KG1 (cell line): Measurements from ENCODE around the gene FSD2.
A peak's percentile ranks its signal among the peaks of the same experiment; 100 is the strongest.

Experiments
- DNase-seq: peaks from one replicate; lab custom pipeline; 2025; lab: John Stamatoyannopoulos, UW

The FSD2 gene

GRCh38 chr15:82805994-82806406 is at the start of gene FSD2:
FSD2 (minus strand) TSS chr15:82806069; CDS start chr15:82787390, 18,679 bp downstream.
- no peak for DNase-seq

- no peak for DNase-seq
These were observed 48.7 kb upstream of the FSD2 start for GRCh38 chr15:82854554-82854953.

GRCh38 chr15:82852941-82853561 is 47.2 kb upstream of the FSD2 start:
- DNase-seq, result no peak

- no peak for DNase-seq
These were observed 46.2 kb upstream of the FSD2 start for GRCh38 chr15:82851981-82852511.

- DNase-seq, result no peak
These were observed 45.5 kb upstream of the FSD2 start for GRCh38 chr15:82851306-82851850.

- no peak for DNase-seq
These were observed 44.9 kb upstream of the FSD2 start for GRCh38 chr15:82850731-82851130.

- peak; percentile 69 for DNase-seq
These were observed 44.0 kb upstream of the FSD2 start for GRCh38 chr15:82849556-82850512.

- no peak for DNase-seq
These were observed 42.5 kb upstream of the FSD2 start for GRCh38 chr15:82848241-82848993.

- DNase-seq, result no peak
These were observed 41.8 kb upstream of the FSD2 start for GRCh38 chr15:82847703-82848102.

GRCh38 chr15:82846621-82847020 is 40.8 kb upstream of the FSD2 start:
- DNase-seq, result no peak

GRCh38 chr15:82845686-82846085 is 39.8 kb upstream of the FSD2 start:
- no peak for DNase-seq

- no peak for DNase-seq
These were observed 37.7 kb upstream of the FSD2 start for GRCh38 chr15:82843566-82843965.

- no peak for DNase-seq
These were observed 34.3 kb upstream of the FSD2 start for GRCh38 chr15:82840166-82840565.

GRCh38 chr15:82839136-82839535 is 33.3 kb upstream of the FSD2 start:
- no peak for DNase-seq

GRCh38 chr15:82838096-82838735 is 32.3 kb upstream of the FSD2 start:
- DNase-seq, result no peak

- no peak for DNase-seq
These were observed 29.6 kb upstream of the FSD2 start for GRCh38 chr15:82835391-82835917.

GRCh38 chr15:82833362-82833682 is 27.5 kb upstream of the FSD2 start:
- no peak for DNase-seq

- DNase-seq, result no peak
These were observed 26.9 kb upstream of the FSD2 start for GRCh38 chr15:82832601-82833361.

GRCh38 chr15:82831894-82832600 is 26.2 kb upstream of the FSD2 start:
- DNase-seq, result no peak
